GM21619 (cell line): ENCODE data around the gene UBA52.

Source experiments
- ATAC-seq: cut with Tn5 transposase; IDR thresholded peaks from one replicate; pipeline ENCODE4 v1.9.1; 2021; ENCODE audit not compliant: unreplicated experiment

Gene UBA52

GRCh38 chr19:18607226-18608101, 35.8 kb downstream of the UBA52 start:
- ATAC-seq = no peak

- no peak for ATAC-seq
These were observed 36.6 kb downstream of the UBA52 start for GRCh38 chr19:18608102-18608804.

GRCh38 chr19:18608805-18609716, 37.4 kb downstream of the UBA52 start:
- ATAC-seq = no peak

- ATAC-seq = no peak
These were observed 38.0 kb downstream of the UBA52 start for GRCh38 chr19:18609717-18610051.

- no peak for ATAC-seq
These were observed 38.5 kb downstream of the UBA52 start for GRCh38 chr19:18610245-18610555.

- no peak for ATAC-seq
These were observed 39.1 kb downstream of the UBA52 start for GRCh38 chr19:18610556-18611326.

- no peak for ATAC-seq
These were observed 39.8 kb downstream of the UBA52 start for GRCh38 chr19:18611327-18612050.

GRCh38 chr19:18612051-18612771, 40.6 kb downstream of the UBA52 start:
- no peak for ATAC-seq

GRCh38 chr19:18612772-18613588, 41.3 kb downstream of the UBA52 start, which contains the start of gene TMEM59L:
Gene TMEM59L (plus strand): TSS chr19:18612870. CDS start chr19:18612959, 89 bp downstream.
- ATAC-seq = no peak

- no peak for ATAC-seq
These were observed 42.1 kb downstream of the UBA52 start for GRCh38 chr19:18613589-18614234.

- ATAC-seq = no peak
These were observed 44.4 kb downstream of the UBA52 start for GRCh38 chr19:18616023-18616422.

GRCh38 chr19:18617562-18617961, 45.9 kb downstream of the UBA52 start:
- no peak for ATAC-seq

GRCh38 chr19:18618236-18618635, 46.6 kb downstream of the UBA52 start:
- no peak for ATAC-seq

- no peak for ATAC-seq
These were observed 48.7 kb downstream of the UBA52 start for GRCh38 chr19:18620311-18620710.

GRCh38 chr19:18620902-18621301, 49.2 kb downstream of the UBA52 start:
- ATAC-seq = no peak

GRCh38 chr19:18626906-18627305, 55.2 kb downstream of the UBA52 start:
- ATAC-seq = no peak
